GM18907 (cell line): ENCODE data around the gene PERM1.
"Not testable (repeated sequence)": the region's sequence is repeated elsewhere in the genome, so short reads cannot be mapped to it uniquely, and the experiment has no call there.

Experiments
- ATAC-seq: cut with Tn5 transposase; IDR thresholded peaks from one replicate; pipeline ENCODE4 v1.9.1; 2021; ENCODE audit warnings: mild to moderate bottlenecking, moderate library complexity; ENCODE audit not compliant: unreplicated experiment

Gene PERM1

GRCh38 chr1:981955-982558, at the start of gene PERM1:
Gene PERM1, minus strand, starts transcription at chr1:982093. Its CDS starts 1,064 bp downstream, at chr1:981029.
- ATAC-seq: no peak

DNA sequence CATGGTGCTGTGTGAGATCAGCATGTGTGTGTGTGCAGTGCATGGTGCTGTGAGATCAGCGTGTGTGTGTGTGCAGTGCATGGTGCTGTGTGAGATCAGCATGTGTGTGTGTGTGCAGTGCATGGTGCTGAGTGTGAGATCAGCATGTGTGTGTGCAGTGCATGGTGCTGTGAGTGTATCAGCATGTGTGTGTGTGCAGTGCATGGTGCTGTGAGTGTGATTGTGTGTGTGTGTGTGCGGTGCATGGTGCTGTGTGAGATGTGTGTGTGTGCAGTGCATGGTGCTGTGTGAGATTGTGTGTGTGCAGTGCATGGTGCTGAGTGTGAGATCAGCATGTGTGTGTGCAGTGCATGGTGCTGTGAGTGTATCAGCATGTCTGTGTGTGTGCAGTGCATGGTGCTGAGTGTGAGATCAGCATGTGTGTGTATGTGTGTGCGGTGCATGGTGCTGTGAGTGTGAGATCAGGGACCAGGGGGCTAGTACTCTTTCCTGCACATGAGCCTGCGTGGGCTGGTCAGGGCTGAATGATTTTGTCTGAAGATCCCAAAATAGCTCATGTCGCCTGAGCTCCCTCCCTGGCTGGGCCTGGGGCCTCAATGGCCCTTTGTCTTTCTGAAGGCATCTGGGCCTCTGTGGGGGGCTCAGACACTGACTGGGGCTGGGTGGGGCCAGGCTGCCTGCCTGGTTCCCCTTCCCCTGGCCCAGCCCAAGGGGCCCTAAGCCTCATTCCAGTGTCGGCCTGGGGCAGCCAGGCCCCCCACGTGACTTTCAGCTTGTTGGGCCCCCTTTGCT, 49.2 kb upstream of the PERM1 start:
- not testable (repeated sequence) for ATAC-seq

GRCh38 chr1:1027791-1028190, 45.9 kb upstream of the PERM1 start:
- no peak for ATAC-seq

DNA sequence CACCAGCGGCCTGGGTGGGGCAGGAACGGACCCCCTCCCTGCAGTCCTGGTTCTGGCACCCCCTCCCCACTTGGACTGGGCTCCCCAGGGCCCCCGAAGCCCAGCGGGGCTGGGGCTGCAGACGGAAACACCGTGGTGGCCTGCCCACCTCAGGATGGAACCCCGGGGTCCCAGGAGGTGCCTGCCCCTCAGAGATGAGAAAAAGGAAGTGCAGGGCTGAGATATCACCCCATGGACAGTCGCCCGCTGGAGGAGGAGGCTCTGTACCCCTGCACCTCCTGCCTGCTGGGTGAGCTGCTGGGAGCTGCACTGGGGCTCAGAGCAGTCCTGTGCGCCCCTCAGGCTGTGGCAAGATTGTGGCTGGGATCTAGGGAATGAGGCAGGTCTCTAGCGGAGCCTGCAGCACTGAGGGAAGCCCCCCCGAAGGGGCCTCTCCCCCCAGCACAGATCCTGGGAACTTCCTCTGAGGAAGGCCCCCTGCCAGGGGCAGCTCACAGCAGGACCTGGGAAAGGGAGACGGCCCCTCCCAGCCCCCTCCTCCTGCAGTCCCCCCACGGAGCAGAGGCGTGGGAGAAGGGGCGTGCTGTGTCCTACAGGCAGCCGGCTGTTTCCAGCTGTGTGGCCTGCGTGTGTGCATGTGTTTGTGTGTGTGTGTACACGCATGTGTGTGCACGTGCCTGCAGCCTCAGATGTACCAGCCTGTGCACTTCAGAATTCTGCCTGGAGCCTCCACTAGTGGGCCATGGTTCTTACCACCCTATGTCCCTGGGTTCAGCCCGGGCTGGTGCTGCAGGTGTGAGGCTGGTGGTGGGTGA, 44.9 kb upstream of the PERM1 start:
- ATAC-seq: no peak

GRCh38 chr1:1025730-1026129, 43.8 kb upstream of the PERM1 start:
- ATAC-seq: no peak

DNA sequence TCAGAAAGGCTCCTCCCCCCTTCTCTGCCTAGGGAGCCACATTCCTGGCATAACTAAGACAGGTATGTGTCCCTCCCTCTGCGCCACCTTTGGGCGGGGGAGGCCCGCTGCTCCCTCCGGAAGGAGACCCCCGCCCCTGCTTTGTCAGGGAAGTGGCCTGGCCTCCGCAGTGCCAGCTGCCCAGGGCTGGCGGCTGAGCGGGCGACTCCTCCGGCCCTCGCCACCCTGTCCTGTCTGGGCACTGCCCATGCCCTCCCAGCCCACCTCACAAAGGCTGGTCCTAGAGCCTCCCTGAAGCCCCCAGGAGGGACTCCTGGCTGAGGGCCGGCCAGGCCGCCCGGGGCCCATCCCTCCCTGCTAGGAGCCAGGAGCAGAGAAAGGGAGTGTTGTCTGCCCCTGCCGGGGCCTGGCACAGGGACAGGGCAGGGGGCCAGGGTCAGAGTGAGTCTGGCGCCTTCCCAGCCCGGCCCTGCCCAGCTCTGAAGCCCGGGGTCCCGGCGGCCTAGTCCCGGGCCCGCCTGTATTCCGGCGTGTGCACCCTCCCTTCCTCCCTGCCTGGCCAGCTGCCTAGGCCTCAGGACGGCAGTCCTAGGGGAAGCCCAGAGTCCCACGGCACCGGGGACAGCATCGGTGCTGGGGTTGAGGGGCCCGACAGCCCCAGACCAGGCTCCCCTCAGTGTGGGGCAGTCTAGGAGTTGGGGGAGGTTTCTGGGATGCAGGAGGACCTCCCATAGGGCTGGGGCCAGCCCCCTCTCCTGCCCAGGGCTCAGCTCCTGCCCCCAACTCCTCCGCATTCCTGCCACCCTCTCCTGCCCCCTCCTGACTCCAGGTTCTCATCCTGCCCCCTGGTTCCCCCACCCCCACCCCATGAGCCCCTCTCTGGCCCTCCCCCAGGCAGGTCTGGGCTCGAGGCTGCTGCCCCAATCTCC, 43.1 kb upstream of the PERM1 start:
- no peak for ATAC-seq

GRCh38 chr1:1024149-1024770, 42.4 kb upstream of the PERM1 start:
- no peak for ATAC-seq

DNA sequence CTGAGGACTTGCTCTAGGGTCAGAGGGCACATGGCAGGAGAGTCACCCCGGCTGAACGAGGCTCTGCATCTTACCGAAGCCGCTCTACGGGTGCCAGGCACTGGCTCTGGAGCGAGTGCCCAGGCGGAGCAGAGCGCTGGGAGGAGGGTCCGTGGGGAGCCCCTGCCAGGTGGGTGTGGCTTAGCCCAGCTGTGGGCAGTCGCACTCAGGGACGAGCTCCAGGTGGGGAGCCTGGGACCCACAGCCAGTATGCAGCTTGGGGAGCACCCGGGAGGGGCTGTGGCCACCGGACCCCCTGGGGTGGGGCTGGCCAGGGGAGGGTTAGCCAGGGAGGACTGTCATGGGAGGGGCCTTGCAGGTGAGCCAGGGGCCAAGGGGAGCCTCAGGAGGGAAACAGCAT, 41.8 kb upstream of the PERM1 start:
- no peak for ATAC-seq

GRCh38 chr1:1022302-1023009, 40.6 kb upstream of the PERM1 start:
- no peak for ATAC-seq

DNA sequence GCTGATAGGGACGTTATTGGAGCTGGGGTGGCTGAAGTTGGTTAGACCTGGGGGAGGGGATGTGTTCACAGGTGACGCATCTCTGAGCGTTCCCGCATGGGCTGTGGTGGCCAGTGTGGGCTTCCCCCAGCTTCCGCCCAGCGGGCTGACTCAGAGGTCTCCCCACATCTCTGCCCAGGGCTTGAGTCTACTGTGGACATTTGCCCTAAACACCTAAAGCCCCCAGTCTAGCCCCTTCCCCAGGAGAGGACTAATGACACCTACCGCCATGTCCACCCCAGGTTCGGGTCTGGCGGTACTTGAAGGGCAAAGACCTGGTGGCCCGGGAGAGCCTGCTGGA, 40.0 kb upstream of the PERM1 start:
- ATAC-seq: no peak

GRCh38 chr1:1021010-1021919, 39.4 kb upstream of the PERM1 start:
- ATAC-seq: no peak

GRCh38 chr1:1020415-1021009, 38.6 kb upstream of the PERM1 start:
- ATAC-seq: peak; percentile 12

DNA sequence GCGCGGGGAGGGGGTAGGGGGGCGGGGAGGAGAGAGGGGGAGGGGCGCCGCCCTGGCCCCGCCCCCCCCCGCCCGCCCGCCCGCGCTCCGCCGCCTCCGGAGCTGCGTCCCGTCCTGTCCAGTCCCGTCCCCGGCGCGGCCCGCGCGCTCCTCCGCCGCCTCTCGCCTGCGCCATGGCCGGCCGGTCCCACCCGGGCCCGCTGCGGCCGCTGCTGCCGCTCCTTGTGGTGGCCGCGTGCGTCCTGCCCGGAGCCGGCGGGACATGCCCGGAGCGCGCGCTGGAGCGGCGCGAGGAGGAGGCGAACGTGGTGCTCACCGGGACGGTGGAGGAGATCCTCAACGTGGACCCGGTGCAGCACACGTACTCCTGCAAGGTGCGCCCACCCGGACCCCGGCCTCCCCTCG, 38.1 kb upstream of the PERM1 start, which contains the start of gene AGRN:
AGRN (plus strand) TSS at position 121 of the 405 bp plus-strand sequence; CDS start at position 174, 53 bp downstream.
- peak; percentile 29 for ATAC-seq

- ATAC-seq: peak; percentile 58
Measured at GRCh38 chr1:1019122-1019999, 37.5 kb upstream of the PERM1 start.

- ATAC-seq: not testable (repeated sequence)
Measured at GRCh38 chr1:1018321-1018685, 36.4 kb upstream of the PERM1 start.

GRCh38 chr1:1017397-1018320, 35.8 kb upstream of the PERM1 start:
- ATAC-seq: not testable (repeated sequence)
